Peyer's patch (tissue), 4 donors: ENCODE data around the gene WDR64.

ENCODE experiments used
- POLR2A ChIP-seq, 2 donors: fragments of 450-650 bp; IDR thresholded peaks; one replicate each; pipeline ENCODE4 v1.5.1; 2017; ENCODE audit warnings: antibody characterized with exemption in 2 of 2, mild to moderate bottlenecking in 2 of 2, moderate library complexity in 2 of 2
- TF ChIP-seq, protein P1 (sequence below), 6 experiments: fragments of 450-650 bp in 4 of 6; fragments of 200-600 bp in 2 of 6; sonication (generic) in 1 of 6; IDR thresholded peaks; one replicate each; pipeline ENCODE4 v1.5.1; 2017 to 2019; ENCODE audit warnings: antibody characterized with exemption in 6 of 6, mild to moderate bottlenecking in 3 of 6, moderate library complexity in 1 of 6

DNA sequence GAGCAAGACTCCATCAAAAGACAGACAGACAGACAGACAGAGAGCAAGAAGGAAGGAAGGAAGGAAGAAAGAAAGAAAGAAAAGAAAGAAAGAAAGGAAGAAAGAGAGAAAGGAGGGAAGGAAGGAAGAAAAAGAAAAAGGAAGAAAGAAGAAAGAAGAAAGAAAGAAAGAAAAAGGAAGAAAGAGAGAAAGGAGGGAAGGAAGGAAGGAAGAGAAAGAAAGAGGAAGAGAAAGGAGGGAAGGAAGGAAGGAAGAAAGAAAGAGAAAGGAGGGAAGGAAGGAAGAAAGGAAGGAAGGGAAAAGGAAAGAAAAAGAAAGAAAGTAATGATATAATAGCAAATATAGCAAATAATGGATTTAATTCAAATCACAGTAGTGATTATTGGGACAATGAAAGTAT lies 44.6 kb upstream of the WDR64 start:
- TF ChIP-seq, protein P1, sequence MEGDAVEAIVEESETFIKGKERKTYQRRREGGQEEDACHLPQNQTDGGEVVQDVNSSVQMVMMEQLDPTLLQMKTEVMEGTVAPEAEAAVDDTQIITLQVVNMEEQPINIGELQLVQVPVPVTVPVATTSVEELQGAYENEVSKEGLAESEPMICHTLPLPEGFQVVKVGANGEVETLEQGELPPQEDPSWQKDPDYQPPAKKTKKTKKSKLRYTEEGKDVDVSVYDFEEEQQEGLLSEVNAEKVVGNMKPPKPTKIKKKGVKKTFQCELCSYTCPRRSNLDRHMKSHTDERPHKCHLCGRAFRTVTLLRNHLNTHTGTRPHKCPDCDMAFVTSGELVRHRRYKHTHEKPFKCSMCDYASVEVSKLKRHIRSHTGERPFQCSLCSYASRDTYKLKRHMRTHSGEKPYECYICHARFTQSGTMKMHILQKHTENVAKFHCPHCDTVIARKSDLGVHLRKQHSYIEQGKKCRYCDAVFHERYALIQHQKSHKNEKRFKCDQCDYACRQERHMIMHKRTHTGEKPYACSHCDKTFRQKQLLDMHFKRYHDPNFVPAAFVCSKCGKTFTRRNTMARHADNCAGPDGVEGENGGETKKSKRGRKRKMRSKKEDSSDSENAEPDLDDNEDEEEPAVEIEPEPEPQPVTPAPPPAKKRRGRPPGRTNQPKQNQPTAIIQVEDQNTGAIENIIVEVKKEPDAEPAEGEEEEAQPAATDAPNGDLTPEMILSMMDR (IDR thresholded peaks at IDR 0.05): no peak
- no peak for TF ChIP-seq POLR2A (IDR thresholded peaks at IDR 0.05)
